MM.1S (cell line): Measurements from ENCODE around the gene IZUMO1.

Experiments
- EZH2 ChIP-seq: fragments of 300-600 bp; sonication (generic); optimal IDR thresholded peaks from 2 replicates; pipeline ENCODE3; 2017; ENCODE audit warnings: low read depth, mild to moderate bottlenecking, antibody characterized with exemption, low read length, mixed read lengths
- EZH2phosphoT487 ChIP-seq: fragments of 300-600 bp; sonication (generic); IDR thresholded peaks from 2 replicates; pipeline ENCODE4 v1.6.1; 2018; ENCODE audit warnings: antibody characterized with exemption, low read length
- TF ChIP-seq, protein P1 (sequence below): fragments of 300-600 bp; sonication (generic); IDR thresholded peaks from 2 replicates; pipeline ENCODE4 v1.5.1; 2016; ENCODE audit warnings: antibody characterized with exemption, low read length, mixed read lengths

DNA sequence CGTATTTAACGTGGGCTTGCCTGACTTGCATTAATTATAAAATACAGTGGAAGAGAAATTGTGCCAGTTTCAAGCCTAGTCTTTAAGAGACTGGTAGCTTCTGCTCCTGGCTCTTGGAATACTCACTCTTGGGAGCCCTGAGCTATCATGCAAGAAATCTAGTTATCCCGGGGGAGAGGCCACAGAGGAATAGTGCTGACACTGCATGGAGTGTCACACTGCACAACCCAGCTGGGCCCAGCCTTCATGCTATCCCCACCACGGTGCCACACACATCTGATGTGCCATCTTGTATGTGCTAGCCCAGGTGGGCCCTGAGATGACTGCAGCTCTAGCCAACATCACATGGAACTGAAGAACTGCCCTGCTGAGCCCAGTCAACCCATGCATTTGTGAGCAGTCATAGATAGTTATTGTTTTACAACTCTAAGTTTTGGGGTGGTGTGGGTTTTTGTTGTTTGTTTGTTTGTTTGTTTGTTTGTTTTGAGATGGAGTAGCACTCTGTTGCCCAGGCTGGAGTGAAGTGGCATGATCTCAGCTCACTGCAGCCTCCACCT, 35.5 kb downstream of the IZUMO1 start:
- TF ChIP-seq, protein P1, sequence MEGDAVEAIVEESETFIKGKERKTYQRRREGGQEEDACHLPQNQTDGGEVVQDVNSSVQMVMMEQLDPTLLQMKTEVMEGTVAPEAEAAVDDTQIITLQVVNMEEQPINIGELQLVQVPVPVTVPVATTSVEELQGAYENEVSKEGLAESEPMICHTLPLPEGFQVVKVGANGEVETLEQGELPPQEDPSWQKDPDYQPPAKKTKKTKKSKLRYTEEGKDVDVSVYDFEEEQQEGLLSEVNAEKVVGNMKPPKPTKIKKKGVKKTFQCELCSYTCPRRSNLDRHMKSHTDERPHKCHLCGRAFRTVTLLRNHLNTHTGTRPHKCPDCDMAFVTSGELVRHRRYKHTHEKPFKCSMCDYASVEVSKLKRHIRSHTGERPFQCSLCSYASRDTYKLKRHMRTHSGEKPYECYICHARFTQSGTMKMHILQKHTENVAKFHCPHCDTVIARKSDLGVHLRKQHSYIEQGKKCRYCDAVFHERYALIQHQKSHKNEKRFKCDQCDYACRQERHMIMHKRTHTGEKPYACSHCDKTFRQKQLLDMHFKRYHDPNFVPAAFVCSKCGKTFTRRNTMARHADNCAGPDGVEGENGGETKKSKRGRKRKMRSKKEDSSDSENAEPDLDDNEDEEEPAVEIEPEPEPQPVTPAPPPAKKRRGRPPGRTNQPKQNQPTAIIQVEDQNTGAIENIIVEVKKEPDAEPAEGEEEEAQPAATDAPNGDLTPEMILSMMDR: no peak
- TF ChIP-seq EZH2 (no peak), EZH2phosphoT487 (no peak)
